Stomach (tissue), 9 donors: Measurements from ENCODE around the gene NINL. TPM values are rescaled to one million over a fixed set of nuclear protein-coding genes. Genes with fewer than 3 reads are reported as not detected.

Source experiments
- DNase-seq, 2 donors: peaks; one replicate each; pipeline versions ENCODE4 v3.0.0 to v3.0.0-alpha.2; 2013 to 2019
- H3K27ac ChIP-seq, 5 donors: fragments of 200-600 bp in 4 of 5; sonication (generic) in 4 of 5; one replicate each; pipeline ENCODE4 v1.5.1; 2013 to 2019; ENCODE audit warnings: mild to moderate bottlenecking in 1 of 5, moderate library complexity in 1 of 5
- H3K27me3 ChIP-seq, 3 donors: fragments of 200-600 bp; sonication (generic); one replicate each; pipeline ENCODE4 v1.5.1; 2017 to 2019; ENCODE audit warnings: mixed run types in 1 of 3
- H3K36me3 ChIP-seq, 4 donors: fragments of 200-600 bp; sonication (generic); 1 replicate in 3 of 4; 2 replicates in 1 of 4; pipeline ENCODE4 v1.5.1; 2016 to 2019
- H3K4me1 ChIP-seq, 4 donors: fragments of 200-600 bp; sonication (generic); one replicate each; pipeline ENCODE4 v1.5.1; 2016 to 2019
- H3K4me3 ChIP-seq, 4 donors: fragments of 200-600 bp; sonication (generic) in 3 of 4; one replicate each; pipeline ENCODE4 v1.5.1; 2016 to 2019; ENCODE audit warnings: mild to moderate bottlenecking in 1 of 4
- H3K9me3 ChIP-seq, 4 donors: fragments of 200-600 bp; sonication (generic); one replicate each; pipeline ENCODE4 v1.5.1; 2016 to 2019
- CTCF ChIP-seq, 7 experiments: fragments of 450-650 bp in 4 of 7; fragments of 200-600 bp in 3 of 7; sonication (generic) in 3 of 7; IDR thresholded peaks; one replicate each; pipeline ENCODE4 v1.5.1; 2016 to 2019; ENCODE audit warnings: antibody characterized with exemption in 7 of 7, control low read depth in 2 of 7, mild to moderate bottlenecking in 1 of 7
- EP300 ChIP-seq: sonication (generic); formaldehyde crosslinking; IDR thresholded peaks from one replicate; pipeline ENCODE4 v1.6.1; 2017; ENCODE audit warnings: antibody characterized with exemption
- POLR2A ChIP-seq, 4 donors: fragments of 450-650 bp; IDR thresholded peaks; one replicate each; pipeline ENCODE4 v1.6.1; 2016; ENCODE audit warnings: antibody characterized with exemption in 4 of 4, control low read depth in 2 of 4, mild to moderate bottlenecking in 1 of 4, moderate library complexity in 1 of 4
- POLR2AphosphoS5 ChIP-seq, 3 donors: sonication (generic); formaldehyde crosslinking; IDR thresholded peaks; one replicate each; pipeline ENCODE4 v1.6.1; 2016; ENCODE audit warnings: antibody characterized with exemption in 3 of 3
- WGBS, 5 donors: extraction: QIAGEN DNeasy Blood & Tissue Kit in 3 of 5; methylation state at CpG; one replicate each; pipeline versions ENCODE4 v1.1.5 to v1.1.7; 2013 to 2018; 5-methylcytosine and 5-hydroxymethylcytosine counted together
- intact Hi-C: fragments of 100-400 bp; cut with DNase I; formaldehyde crosslinking; loops from one replicate; pipeline ENCODE4 v1.15.1; 2023; ENCODE audit warnings: low total_unique reads
- polyA plus RNA-seq, 3 donors: library from polyadenylated mRNA; stranded (reverse); fragments of 200-250 nt; gene quantifications; one replicate each; pipeline ENCODE4 v1.2.3, GENCODE V29; 2013
- total RNA-seq, 5 donors: library from RNA; depleted of rRNA; stranded (reverse); fragments of >200 nt; gene quantifications; one replicate each; pipeline versions ENCODE4 v1.1.0 to v1.2.3, GENCODE V29; 2014 to 2016
- donor health status: healthy with polysubstance abuse.
- donor health status: Bipolar disorder and iron deficiency.
- donor health status: healthy.

The NINL gene
- total and polyA plus RNA-seq, 8 donors, result 3.1 to 34.8 (median 11.5) TPM

- TF ChIP-seq CTCF (IDR thresholded peaks at IDR 0.05) (no peak), POLR2AphosphoS5 (IDR thresholded peaks at IDR 0.05) (no peak), EP300 (no peak), POLR2A (IDR thresholded peaks at IDR 0.05) (no peak)
- peaks cover 0 to 12% (median 4%) of the 10 kb centered on the region in 4 donors for H3K9me3 ChIP-seq
- no peak overlapping the region for H3K4me3 ChIP-seq
- H3K27me3 ChIP-seq, result no peaks in the 10 kb centered on the region
- peaks cover 27 to 94% (median 62%) of the 10 kb centered on the region in 4 donors for H3K36me3 ChIP-seq
- peaks cover 0 to 13% (median 6%) of the 10 kb centered on the region in 4 donors for H3K4me1 ChIP-seq
- intact Hi-C loops, result no loop called here
- H3K27ac ChIP-seq, result no peak overlapping the region
- no peak for DNase-seq
- WGBS, 5 donors, result 90 to 99% (median 97%) methylated on average over 2 to 5 of the region's 5 CpGs
These were observed 76.2 kb downstream of the NINL start for GRCh38 chr20:25509084-25509483.

- H3K27me3 ChIP-seq, result no peaks in the 10 kb centered on the region
- peak in 1 of 2 donors; percentile 85 for DNase-seq
- intact Hi-C loops, result no loop called here
- H3K4me3 ChIP-seq, result no peak overlapping the region
- H3K9me3 ChIP-seq, result peaks cover 0 to 5% (median 0%) of the 10 kb centered on the region in 4 donors
- 54 to 79% (median 69%) methylated on average over 8 to 10 of the region's 10 CpGs for WGBS, 5 donors
- H3K36me3 ChIP-seq, result peaks cover 27 to 94% (median 64%) of the 10 kb centered on the region in 4 donors
- peaks cover 0 to 13% (median 6%) of the 10 kb centered on the region in 4 donors for H3K4me1 ChIP-seq
- TF ChIP-seq CTCF (IDR thresholded peaks at IDR 0.05) (no peak), EP300 (no peak), POLR2AphosphoS5 (IDR thresholded peaks at IDR 0.05) (no peak), POLR2A (IDR thresholded peaks at IDR 0.05) (no peak)
- peak overlapping the region in 3 of 5 donors; percentile 2 to 29 (median 10) for H3K27ac ChIP-seq
These were observed 77.1 kb downstream of the NINL start for GRCh38 chr20:25508083-25508770.

GRCh38 chr20:25507385-25508082 is 77.8 kb downstream of the NINL start:
- no peaks in the 10 kb centered on the region for H3K27me3 ChIP-seq
- peak in 1 of 2 donors; percentile 48 for DNase-seq
- peaks cover 27 to 94% (median 65%) of the 10 kb centered on the region in 4 donors for H3K36me3 ChIP-seq
- H3K4me3 ChIP-seq, result no peak overlapping the region
- TF ChIP-seq POLR2A (IDR thresholded peaks at IDR 0.05) (no peak), EP300 (no peak), CTCF (IDR thresholded peaks at IDR 0.05) (no peak), POLR2AphosphoS5 (IDR thresholded peaks at IDR 0.05) (no peak)
- H3K4me1 ChIP-seq, result peaks cover 0 to 13% (median 6%) of the 10 kb centered on the region in 4 donors
- H3K9me3 ChIP-seq, result peaks cover 0 to under 1% (median 0%) of the 10 kb centered on the region in 4 donors
- intact Hi-C loops, result no loop called here
- WGBS, 5 donors, result 50 to 65% (median 61%) methylated on average over 6 to 8 of the region's 8 CpGs
- peak overlapping the region in 2 of 5 donors; percentile 10 to 21 for H3K27ac ChIP-seq

- no peak for DNase-seq
These were observed 80.8 kb downstream of the NINL start for GRCh38 chr20:25504366-25505135.

More at GRCh38 chr20:25504366-25505135, 80.8 kb downstream of the NINL start:
- intact Hi-C loops, result no loop called here
- H3K9me3 ChIP-seq, result no peaks in the 10 kb centered on the region
- no peaks in the 10 kb centered on the region for H3K27me3 ChIP-seq
- no peak overlapping the region for H3K4me3 ChIP-seq
- H3K36me3 ChIP-seq, result peaks cover 13 to 91% (median 45%) of the 10 kb centered on the region in 4 donors
- peaks cover 0 to 13% (median 6%) of the 10 kb centered on the region in 4 donors for H3K4me1 ChIP-seq
- TF ChIP-seq EP300 (no peak), POLR2AphosphoS5 (IDR thresholded peaks at IDR 0.05) (no peak), POLR2A (IDR thresholded peaks at IDR 0.05) (no peak), CTCF (IDR thresholded peaks at IDR 0.05) (no peak)
- WGBS, 5 donors, result 91 to 96% (median 92%) methylated on average over 15 of the region's 15 CpGs
- no peak overlapping the region for H3K27ac ChIP-seq
